ENCODE results near the gene KIT. TPM values are rescaled to one million over a fixed set of nuclear protein-coding genes. Genes with fewer than 3 reads are reported as not detected.
A peak's percentile ranks its signal among the peaks of the same experiment; 100 is the strongest.
"Not testable (repeated sequence)": the region's sequence is repeated elsewhere in the genome, so short reads cannot be mapped to it uniquely, and the experiment has no call there.

KIT gene
- 1 to 10 TPM; 2.3 to 3.4 TPM for total RNA-seq
- long read RNA-seq, partial matches to known transcripts: 0 of 1 reads
- long read RNA-seq, other reads (novel, unspliced or antisense): 0 of 1 reads

DNA sequence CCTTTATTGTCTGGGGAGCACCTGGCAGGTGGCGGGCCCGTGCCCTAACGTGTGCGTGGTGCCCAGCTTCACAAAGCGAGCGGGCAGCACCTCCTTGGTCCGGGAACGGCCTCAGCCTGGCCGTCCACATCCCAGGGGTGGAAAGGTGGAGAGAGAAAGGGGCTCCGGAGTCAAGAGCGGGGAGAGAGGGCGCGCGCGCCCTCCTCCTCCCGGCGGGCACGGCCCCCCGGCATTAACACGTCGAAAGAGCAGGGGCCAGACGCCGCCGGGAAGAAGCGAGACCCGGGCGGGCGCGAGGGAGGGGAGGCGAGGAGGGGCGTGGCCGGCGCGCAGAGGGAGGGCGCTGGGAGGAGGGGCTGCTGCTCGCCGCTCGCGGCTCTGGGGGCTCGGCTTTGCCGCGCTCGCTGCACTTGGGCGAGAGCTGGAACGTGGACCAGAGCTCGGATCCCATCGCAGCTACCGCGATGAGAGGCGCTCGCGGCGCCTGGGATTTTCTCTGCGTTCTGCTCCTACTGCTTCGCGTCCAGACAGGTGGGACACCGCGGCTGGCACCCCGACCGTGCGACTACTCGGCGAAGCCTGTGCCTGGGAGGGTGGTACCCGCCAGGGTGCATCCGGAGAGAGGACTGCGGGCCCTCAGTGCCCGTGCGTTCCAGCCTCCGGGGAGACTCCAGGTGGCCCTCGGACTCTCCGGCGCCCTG lies at the start of gene KIT:
Gene KIT (plus strand): TSS at position 407 of the 701 bp plus-strand sequence. CDS start 58 bp downstream, at position 465.
- DNase-seq (peak; percentile 60), ATAC-seq (peak; percentile 77 to 79)
- intact Hi-C loops (cut with DNase I): no loop called here

- DNase-seq (no peak), ATAC-seq (no peak)
- intact Hi-C loops (cut with DNase I): no loop called here
Measured at GRCh38 chr4:54609310-54609709, 48.4 kb upstream of the KIT start.

GRCh38 chr4:54614149-54614548 lies 43.6 kb upstream of the KIT start:
- DNase-seq: no peak
- intact Hi-C loops (cut with DNase I): no loop called here
- no peak for ATAC-seq

DNA sequence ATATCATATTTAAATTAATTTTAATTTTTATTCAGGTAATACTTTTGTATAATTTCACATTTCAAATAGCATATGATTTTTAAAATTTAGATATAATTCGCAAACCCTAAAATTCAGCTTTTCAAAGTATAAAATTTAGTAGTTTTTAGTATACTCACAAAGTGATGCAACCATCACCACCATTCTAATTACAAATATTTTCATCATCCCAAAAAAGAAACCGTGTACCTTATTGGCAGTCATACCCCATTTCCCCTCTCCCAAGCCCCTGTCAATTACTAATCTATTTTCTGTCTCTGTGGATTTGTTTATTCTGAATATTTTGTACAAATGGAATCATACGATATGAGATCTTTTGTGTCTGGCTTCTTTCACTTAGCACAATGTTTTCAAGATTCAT lies 37.0 kb upstream of the KIT start:
- intact Hi-C loops (cut with DNase I): no loop called here
- ATAC-seq (no peak), DNase-seq (no peak)

DNA sequence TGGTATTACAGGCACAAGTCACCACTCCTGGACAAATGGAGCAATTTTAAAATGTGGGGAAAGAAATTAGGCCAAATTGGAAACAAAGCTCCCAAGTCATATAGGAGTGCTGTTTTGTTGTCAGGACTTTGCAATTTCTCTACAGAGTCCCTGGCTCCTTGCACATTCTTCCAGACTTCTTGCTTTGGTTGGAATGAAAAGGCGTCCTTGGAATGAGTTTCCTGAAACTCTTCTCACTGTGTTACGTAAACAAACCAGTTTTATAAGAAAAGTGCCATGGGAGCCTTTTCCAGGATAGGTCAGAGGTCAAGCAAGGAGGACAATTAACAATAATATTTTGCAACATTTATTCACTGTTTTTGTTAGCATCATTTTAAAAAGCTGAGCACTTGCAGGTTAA lies 32.4 kb upstream of the KIT start:
- DNase-seq (no peak), ATAC-seq (peak in 1 of 2 donors; percentile 85)
- intact Hi-C loops (cut with DNase I): no loop called here

DNA sequence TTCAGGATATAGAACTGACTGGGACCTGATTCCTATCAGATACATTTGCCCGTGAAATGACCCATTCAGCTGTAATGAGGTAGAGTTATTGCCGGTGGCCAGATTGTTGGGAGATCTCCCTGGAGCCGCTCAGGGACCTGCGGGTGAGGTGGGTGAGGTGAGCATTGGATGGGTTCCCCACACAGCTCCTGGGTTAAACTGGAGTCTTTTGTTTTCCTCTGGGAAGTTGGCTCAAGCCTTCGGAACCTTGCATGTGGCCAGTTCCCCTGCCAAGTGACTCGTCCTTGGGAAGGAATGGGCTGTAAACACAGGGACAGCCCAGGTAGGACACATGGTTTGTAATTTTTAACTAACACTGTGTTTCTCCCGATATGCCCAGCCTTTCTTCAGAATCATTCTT lies 31.6 kb upstream of the KIT start:
- no peak for ATAC-seq
- no peak for DNase-seq
- intact Hi-C loops (cut with DNase I): no loop called here

DNA sequence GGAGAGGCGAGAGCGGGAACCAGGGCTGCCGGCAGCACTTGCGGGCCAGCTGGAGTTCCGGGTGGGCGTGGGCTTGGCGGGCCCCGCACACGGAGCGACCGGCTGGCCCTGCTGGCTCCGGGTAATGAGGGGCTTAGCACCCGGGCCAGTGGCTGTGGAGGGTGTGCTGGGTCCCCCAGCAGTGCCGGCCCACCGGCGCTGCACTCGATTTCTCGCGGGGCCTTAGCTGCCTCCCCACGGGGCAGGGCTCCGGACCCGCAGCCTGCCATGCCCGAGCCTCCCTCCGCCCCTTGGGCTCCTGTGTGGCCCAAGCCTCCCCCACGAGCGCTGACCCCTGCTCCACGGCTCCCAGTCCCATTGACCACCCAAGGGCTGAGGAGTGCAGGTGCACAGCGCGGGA lies 25.2 kb upstream of the KIT start:
- intact Hi-C loops (cut with DNase I): no loop called here

GRCh38 chr4:54633102-54633740 lies 24.5 kb upstream of the KIT start:
- intact Hi-C loops (cut with DNase I); DNase-seq; ATAC-seq: not testable (repeated sequence)

More for the DNA sequence above, 25.2 kb upstream of the KIT start:
- DNase-seq: no peak
- ATAC-seq: no peak

DNA sequence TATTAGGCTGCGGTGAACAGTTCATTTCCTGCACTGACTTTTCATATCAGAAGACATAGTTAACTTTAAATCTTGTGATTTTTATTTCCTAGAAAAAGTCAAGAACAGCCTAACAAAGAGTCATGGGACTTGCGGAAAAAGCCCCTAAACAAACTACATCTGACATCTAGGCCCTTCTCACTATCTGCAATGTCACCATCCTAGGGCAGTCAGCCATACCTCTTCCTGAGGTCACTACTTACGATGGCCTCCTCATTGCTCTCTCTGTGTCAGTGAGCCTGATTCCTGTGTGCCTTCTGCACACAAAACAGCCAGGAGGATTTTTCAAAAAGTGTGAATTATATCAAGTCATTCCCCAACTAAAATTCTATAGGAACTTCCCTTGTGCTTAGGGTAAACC lies 22.4 kb upstream of the KIT start:
- no peak for DNase-seq
- ATAC-seq: no peak
- intact Hi-C loops (cut with DNase I): no loop called here

GRCh38 chr4:54637325-54637724 lies 20.4 kb upstream of the KIT start:
- ATAC-seq: no peak
- intact Hi-C loops (cut with DNase I): no loop called here

DNA sequence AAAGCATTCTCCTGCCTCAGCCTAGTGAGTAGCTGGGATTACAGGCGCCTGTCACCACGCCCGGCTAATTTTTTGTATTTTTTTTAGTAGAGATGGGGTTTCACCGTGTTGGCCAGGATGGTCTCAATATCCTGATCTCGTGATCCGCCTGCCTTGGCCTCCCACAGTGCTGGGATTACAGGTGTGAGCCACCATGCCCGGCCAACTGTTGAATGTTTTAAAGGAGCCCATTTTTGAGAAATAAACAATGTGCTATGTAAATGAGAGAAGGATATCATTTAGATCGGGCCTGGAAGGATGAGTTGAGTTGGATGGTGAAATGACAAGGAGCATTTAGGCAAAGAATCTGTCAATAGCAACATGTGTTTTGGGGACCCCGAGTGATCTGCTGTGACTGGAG lies 16.7 kb upstream of the KIT start:
- DNase-seq; ATAC-seq; intact Hi-C loops (cut with DNase I): not testable (repeated sequence)

More at GRCh38 chr4:54637325-54637724, 20.4 kb upstream of the KIT start:
- DNase-seq: no peak

- DNase-seq (no peak), ATAC-seq (no peak)
Measured at GRCh38 chr4:54643172-54643571, 14.6 kb upstream of the KIT start.

GRCh38 chr4:54643958-54644751 lies 13.6 kb upstream of the KIT start:
- no peak for DNase-seq
- ATAC-seq: no peak
- intact Hi-C loops (cut with DNase I): no loop called here

More at GRCh38 chr4:54643172-54643571, 14.6 kb upstream of the KIT start:
- intact Hi-C loops (cut with DNase I): no loop called here

DNA sequence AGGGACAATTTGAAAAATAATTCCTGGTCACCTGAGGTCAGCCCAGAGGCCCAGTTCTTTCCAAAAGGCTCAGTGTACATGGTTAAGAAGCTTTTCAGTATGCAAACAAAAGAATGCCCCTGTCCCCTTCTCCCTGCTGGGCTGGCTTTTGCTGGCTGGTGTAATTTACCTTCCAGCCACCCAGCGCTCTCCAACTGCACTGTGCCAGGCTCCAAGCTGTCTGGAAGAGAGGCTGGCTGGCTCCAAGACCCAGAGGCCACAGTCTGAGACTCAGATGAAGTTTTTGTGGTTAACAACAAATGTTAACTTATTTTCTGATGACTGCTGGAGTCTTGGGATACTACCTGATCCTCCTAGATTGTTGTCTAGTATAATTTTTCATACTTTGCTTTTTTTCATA lies 11.9 kb upstream of the KIT start:
- ATAC-seq: no peak
- intact Hi-C loops (cut with DNase I): no loop called here
- no peak for DNase-seq

- ATAC-seq (no peak), DNase-seq (no peak)
- intact Hi-C loops (cut with DNase I): no loop called here
Measured at GRCh38 chr4:54647070-54647469, 10.7 kb upstream of the KIT start.

- intact Hi-C loops (cut with DNase I): no loop called here
- ATAC-seq: no peak
Measured at GRCh38 chr4:54651050-54651449, 6.7 kb upstream of the KIT start.

GRCh38 chr4:54654753-54655152 lies 3.0 kb upstream of the KIT start:
- intact Hi-C loops (cut with DNase I): no loop called here
- DNase-seq (no peak), ATAC-seq (no peak)

More at GRCh38 chr4:54651050-54651449, 6.7 kb upstream of the KIT start:
- no peak for DNase-seq

GRCh38 chr4:54657185-54657550 lies 589 bp upstream of the KIT start:
- no peak for DNase-seq
- ATAC-seq: no peak
- intact Hi-C loops (cut with DNase I): no loop called here

GRCh38 chr4:54658252-54659093 lies 716 bp downstream of the KIT start:
- intact Hi-C loops (cut with DNase I): no loop called here
- DNase-seq: peak; percentile 54
- ATAC-seq: peak; percentile 77
